HepG2 (cell line): Measurements from ENCODE around the gene HCN4.

ENCODE experiments used
- CTCF ChIP-seq: sonication (generic); formaldehyde crosslinking; IDR thresholded peaks from 2 replicates; pipeline ENCODE4 v1.5.0; 2020; ENCODE audit warnings: mild to moderate bottlenecking, missing genetic modification reagents, moderate library complexity
- PBX3 ChIP-seq: sonication (generic); formaldehyde crosslinking; IDR thresholded peaks from 2 replicates; pipeline ENCODE4 v1.8.1; 2023; ENCODE audit warnings: missing genetic modification reagents, inconsistent platforms, borderline replicate concordance
- PRDM10 ChIP-seq: sonication (generic); formaldehyde crosslinking; IDR thresholded peaks from 2 replicates; pipeline ENCODE4 v1.4.0; 2020; ENCODE audit warnings: low read depth, missing genetic modification reagents
- ZNF274 ChIP-seq: sonication (generic); formaldehyde crosslinking; IDR thresholded peaks from 2 replicates; pipeline ENCODE4 v1.5.1; 2020; ENCODE audit warnings: mild to moderate bottlenecking, missing genetic modification reagents

- TF ChIP-seq ZNF274 (CRISPR knock-in tag) (no peak), CTCF (CRISPR knock-in tag) (no peak), PBX3 (no peak), PRDM10 (no peak)
Observed at GRCh38 chr15:73322665-73323373, 45.9 kb downstream of the HCN4 start.
